ENCODE measurements around the gene PRSS21. TPM values are rescaled to one million over a fixed set of nuclear protein-coding genes. Genes with fewer than 3 reads are reported as not detected.
A peak's percentile ranks its signal among the peaks of the same experiment; 100 is the strongest.

The PRSS21 gene
- total RNA-seq, 1 donor from 2014 or later = 26.5 TPM

DNA sequence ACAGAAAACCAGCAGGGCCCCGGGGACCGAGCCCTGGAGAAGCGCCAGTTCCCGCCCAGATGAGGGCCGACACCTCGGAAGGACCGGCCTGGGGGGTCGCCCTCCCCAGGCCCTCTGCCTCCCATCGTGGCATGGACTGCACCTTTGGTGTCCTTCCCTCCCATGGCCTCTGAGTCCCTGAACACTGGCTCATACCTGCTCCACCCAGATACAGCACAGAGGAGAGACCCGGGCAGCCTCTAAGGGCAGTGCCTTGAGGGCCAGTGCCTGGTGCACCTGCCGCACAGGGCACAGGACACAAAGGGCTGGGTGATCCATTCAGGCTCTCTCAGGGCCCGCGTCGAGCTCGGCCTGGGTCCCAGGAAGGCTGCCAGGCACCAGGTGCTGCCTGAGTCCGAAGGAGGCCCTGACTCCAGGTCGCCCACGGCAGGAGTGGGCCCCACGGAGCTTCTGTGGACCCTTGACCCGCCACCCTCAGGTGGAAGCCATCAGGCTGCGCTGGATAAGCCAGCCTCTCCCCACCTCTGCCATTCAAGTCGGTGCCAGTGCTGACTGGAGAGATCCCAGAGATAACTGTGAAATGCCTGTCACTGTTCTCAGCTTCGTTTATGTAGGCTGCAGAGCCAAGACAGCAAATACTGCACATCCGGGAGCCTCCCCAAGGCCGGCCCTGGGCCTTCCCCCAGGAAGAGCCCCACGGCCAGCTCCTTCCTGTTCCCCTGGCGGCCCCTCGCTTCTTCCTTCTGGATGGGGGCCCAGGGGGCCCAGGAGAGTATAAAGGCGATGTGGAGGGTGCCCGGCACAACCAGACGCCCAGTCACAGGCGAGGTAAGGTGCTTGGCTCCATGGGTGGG lies 12.7 kb downstream of the PRSS21 start, which contains the start of gene ZG16B:
TSS of gene ZG16B (plus strand) at position 803 of the 854 bp plus-strand sequence. CDS start 139 bp downstream, outside the sequence.
- peaks cover 9% of the 10 kb centered on the region for H3K4me1 ChIP-seq
- TF ChIP-seq, protein P1, sequence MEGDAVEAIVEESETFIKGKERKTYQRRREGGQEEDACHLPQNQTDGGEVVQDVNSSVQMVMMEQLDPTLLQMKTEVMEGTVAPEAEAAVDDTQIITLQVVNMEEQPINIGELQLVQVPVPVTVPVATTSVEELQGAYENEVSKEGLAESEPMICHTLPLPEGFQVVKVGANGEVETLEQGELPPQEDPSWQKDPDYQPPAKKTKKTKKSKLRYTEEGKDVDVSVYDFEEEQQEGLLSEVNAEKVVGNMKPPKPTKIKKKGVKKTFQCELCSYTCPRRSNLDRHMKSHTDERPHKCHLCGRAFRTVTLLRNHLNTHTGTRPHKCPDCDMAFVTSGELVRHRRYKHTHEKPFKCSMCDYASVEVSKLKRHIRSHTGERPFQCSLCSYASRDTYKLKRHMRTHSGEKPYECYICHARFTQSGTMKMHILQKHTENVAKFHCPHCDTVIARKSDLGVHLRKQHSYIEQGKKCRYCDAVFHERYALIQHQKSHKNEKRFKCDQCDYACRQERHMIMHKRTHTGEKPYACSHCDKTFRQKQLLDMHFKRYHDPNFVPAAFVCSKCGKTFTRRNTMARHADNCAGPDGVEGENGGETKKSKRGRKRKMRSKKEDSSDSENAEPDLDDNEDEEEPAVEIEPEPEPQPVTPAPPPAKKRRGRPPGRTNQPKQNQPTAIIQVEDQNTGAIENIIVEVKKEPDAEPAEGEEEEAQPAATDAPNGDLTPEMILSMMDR (IDR thresholded peaks at IDR 0.05) = no peak
- ATAC-seq = peak in 1 of 2 donors; percentile 4
- H3K9me3 ChIP-seq = no peaks in the 10 kb centered on the region
- H3K4me3 ChIP-seq = peak within 1 kb of the TSS; percentile 8
- peaks cover 15% of the 10 kb centered on the region for H3K27me3 ChIP-seq (ENCODE audit: low read depth)
- peak; percentile 42 for DNase-seq
- H3K27ac ChIP-seq = no peak within 1 kb of the TSS
- no peaks in the 10 kb centered on the region for H3K36me3 ChIP-seq
- intact Hi-C loops (cut with DNase I) = no loop called here

DNA sequence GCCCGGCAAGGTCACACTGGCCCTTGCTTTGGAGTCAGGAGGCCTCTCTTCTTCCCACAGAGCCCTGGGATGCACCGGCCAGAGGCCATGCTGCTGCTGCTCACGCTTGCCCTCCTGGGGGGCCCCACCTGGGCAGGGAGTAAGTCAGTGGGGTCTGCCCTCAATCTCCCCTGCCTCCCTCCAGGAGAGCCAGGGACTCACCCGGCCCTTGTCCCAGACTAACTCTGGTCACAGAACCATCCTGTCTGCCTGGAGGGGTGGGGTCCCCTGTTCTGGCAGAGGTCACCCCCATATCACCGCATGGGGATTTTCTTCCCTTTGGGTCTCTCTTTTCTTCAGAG lies 13.3 kb downstream of the PRSS21 start:
- H3K9me3 ChIP-seq = no peaks in the 10 kb centered on the region
- DNase-seq = no peak
- H3K36me3 ChIP-seq = no peaks in the 10 kb centered on the region
- peak overlapping the region; percentile 8 for H3K4me3 ChIP-seq
- peak; percentile 5 to 6 for ATAC-seq
- H3K4me1 ChIP-seq = peaks cover 9% of the 10 kb centered on the region
- no peak overlapping the region for H3K27ac ChIP-seq
- intact Hi-C loops (cut with DNase I) = no loop called here
- TF ChIP-seq, protein P1 (IDR thresholded peaks at IDR 0.05) = no peak
- peaks cover 14% of the 10 kb centered on the region for H3K27me3 ChIP-seq (ENCODE audit: low read depth)

DNA sequence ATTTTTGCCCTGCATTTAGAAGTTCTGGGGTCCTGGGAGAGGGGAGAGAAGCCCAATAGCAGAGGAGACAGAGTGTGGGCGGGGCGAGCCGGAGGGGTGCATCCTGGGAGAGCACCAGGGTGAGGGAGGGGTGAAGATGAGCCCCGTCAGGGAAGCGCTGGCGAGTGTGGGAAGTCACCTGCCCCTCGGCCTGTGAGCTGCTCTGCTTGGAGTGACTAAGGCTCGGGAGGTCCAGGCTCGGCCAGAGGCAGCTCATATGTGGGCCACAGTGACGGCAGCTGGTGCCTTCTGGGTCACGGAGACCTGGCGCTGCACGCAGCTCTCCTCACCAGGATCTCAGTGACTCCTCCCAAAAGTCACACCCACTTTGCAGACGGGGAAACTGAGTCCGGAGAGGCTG lies 14.2 kb downstream of the PRSS21 start:
- Histone ChIP-seq H3K4me3 (no peak overlapping the region), H3K27me3 (ENCODE audit: low read depth) (peaks cover 7% of the 10 kb centered on the region), H3K4me1 (peaks cover 9% of the 10 kb centered on the region), H3K9me3 (no peaks in the 10 kb centered on the region), H3K27ac (no peak overlapping the region), H3K36me3 (no peaks in the 10 kb centered on the region)
- no peak for ATAC-seq
- peak; percentile 43 for DNase-seq
- intact Hi-C loops (cut with DNase I) = no loop called here
- TF ChIP-seq, protein P1 (IDR thresholded peaks at IDR 0.05) = no peak

DNA sequence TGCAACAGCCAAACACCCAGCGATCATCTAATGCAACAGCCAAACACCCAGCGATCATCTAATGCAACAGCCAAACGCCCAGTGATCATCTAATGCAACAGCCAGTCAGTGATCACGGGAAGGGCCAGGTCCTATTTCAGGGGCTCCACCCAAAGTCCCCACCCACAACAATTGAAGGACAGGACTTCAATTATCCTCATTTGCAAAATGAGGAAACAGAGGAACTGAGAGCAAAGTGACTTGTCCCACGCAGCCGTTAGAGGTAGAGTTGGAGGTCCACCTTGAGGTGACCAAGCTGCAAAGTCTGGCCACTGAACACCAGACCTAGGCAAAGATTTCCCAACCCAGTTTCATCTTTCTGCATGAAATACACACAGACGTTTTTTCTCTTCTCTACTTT lies 16.7 kb downstream of the PRSS21 start:
- DNase-seq (peak; percentile 26), ATAC-seq (no peak)
- no peaks in the 10 kb centered on the region for H3K36me3 ChIP-seq
- intact Hi-C loops (cut with DNase I) = no loop called here
- H3K9me3 ChIP-seq = no peaks in the 10 kb centered on the region
- peaks cover 9% of the 10 kb centered on the region for H3K4me1 ChIP-seq
- H3K4me3 ChIP-seq = no peak overlapping the region
- H3K27me3 ChIP-seq (ENCODE audit: low read depth) = peaks cover 10% of the 10 kb centered on the region
- no peak overlapping the region for H3K27ac ChIP-seq
- TF ChIP-seq, protein P1 (IDR thresholded peaks at IDR 0.05) = no peak

DNA sequence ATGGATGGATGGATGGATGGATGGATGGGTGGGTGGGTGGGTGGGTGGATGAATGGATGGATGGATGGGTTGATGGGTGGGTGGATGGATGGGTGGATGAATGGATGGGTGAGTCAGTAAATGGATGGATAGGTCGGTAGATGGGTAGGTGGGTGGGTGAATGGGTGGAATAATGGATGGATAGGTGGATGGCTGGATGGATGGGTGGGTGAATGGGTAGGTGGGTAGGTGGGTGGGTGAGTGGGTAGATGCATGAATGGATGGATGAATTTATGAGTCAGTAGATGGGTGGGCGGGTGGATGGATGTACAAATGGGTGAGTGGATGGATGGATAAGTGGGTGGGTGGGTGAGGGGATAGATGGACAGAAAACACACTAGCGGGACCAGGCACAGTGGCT lies 17.9 kb downstream of the PRSS21 start:
- Histone ChIP-seq H3K36me3 (no peaks in the 10 kb centered on the region), H3K4me3 (no peak overlapping the region), H3K9me3 (no peaks in the 10 kb centered on the region), H3K4me1 (peaks cover 3% of the 10 kb centered on the region), H3K27me3 (ENCODE audit: low read depth) (peaks cover 5% of the 10 kb centered on the region), H3K27ac (no peak overlapping the region)
- TF ChIP-seq, protein P1 (IDR thresholded peaks at IDR 0.05) = no peak
- ATAC-seq = no peak
- DNase-seq = no peak
- intact Hi-C loops (cut with DNase I) = no loop called here
